H1 (cell line): ENCODE measurements around the gene DPF3.

Source experiments
- CTCF ChIP-seq, 3 experiments: IDR thresholded peaks; 1 replicate in 2 of 3; 2 replicates in 1 of 3; pipeline versions ENCODE4 v1.5.1 to v1.6.1; 2011; ENCODE audit warnings: low read length in 3 of 3, mild to moderate bottlenecking in 3 of 3, inconsistent platforms in 2 of 3, low read depth in 1 of 3, moderate library complexity in 1 of 3; ENCODE audit not compliant: insufficient read depth in 1 of 3; ENCODE audit errors: control extremely low read depth in 1 of 3
- EP300 ChIP-seq, 2 experiments: IDR thresholded peaks; 1 replicate in 1 of 2; 2 replicates in 1 of 2; pipeline ENCODE4 v1.6.1; 2011 to 2012; ENCODE audit warnings: low read depth in 2 of 2, low read length in 2 of 2, mild to moderate bottlenecking in 2 of 2, borderline replicate concordance in 1 of 2, inconsistent platforms in 1 of 2, moderate library complexity in 1 of 2
- EZH2 ChIP-seq: fragments of 200-600 bp; sonication (generic); IDR thresholded peaks from 2 replicates; pipeline ENCODE4 v1.7.1; 2012; ENCODE audit warnings: low read depth, mild to moderate bottlenecking, moderate library complexity, low read length, inconsistent platforms; ENCODE audit not compliant: severe bottlenecking
- FOSL1 ChIP-seq: IDR thresholded peaks from 2 replicates; pipeline ENCODE4 v1.6.1; 2011; ENCODE audit warnings: mild to moderate bottlenecking, low read depth, low read length, moderate library complexity; ENCODE audit not compliant: insufficient read depth
- GABPA ChIP-seq: IDR thresholded peaks from 2 replicates; pipeline ENCODE4 v1.6.1; 2011; ENCODE audit warnings: mild to moderate bottlenecking, low read length, moderate library complexity, borderline replicate concordance; ENCODE audit not compliant: insufficient read depth
- GTF2F1 ChIP-seq: IDR thresholded peaks from 2 replicates; pipeline ENCODE4 v1.6.1; 2012; ENCODE audit warnings: low read depth, low read length, improper control_type of control experiment, borderline replicate concordance
- POLR2A ChIP-seq, 2 experiments: IDR thresholded peaks; 1 replicate in 1 of 2; 2 replicates in 1 of 2; pipeline ENCODE4 v1.6.1; 2011; ENCODE audit warnings: low read depth in 2 of 2, low read length in 2 of 2, mild to moderate bottlenecking in 2 of 2; ENCODE audit errors: control extremely low read depth in 1 of 2
- RAD21 ChIP-seq, 2 experiments: IDR thresholded peaks in 1 of 2; conservative IDR thresholded peaks in 1 of 2; 2 replicates each; pipeline ENCODE4 v1.6.1; 2011; ENCODE audit warnings: low read depth in 2 of 2, low read length in 2 of 2, improper control_type of control experiment in 1 of 2, inconsistent platforms in 1 of 2, mild to moderate bottlenecking in 1 of 2, moderate library complexity in 1 of 2
- YY1 ChIP-seq: IDR thresholded peaks from 2 replicates; pipeline ENCODE4 v1.6.1; 2011; ENCODE audit warnings: low read depth, mild to moderate bottlenecking, low read length

GRCh38 chr14:72606879-72607278 is 287.0 kb downstream of the DPF3 start:
- TF ChIP-seq GTF2F1 (no peak), POLR2A (IDR thresholded peaks at IDR 0.05; ENCODE audit: control extremely low read depth in 1 of 2, low read depth in 2 of 2, low read length in 2 of 2) (no peak), EP300 (IDR thresholded peaks at IDR 0.05; ENCODE audit: borderline replicate concordance in 1 of 2, low read depth in 2 of 2, low read length in 2 of 2) (no peak), EZH2 (no peak), GABPA (no peak), CTCF (IDR thresholded peaks at IDR 0.05; ENCODE audit: control extremely low read depth in 1 of 3, insufficient read depth in 1 of 3, low read depth in 1 of 3, low read length in 3 of 3) (no peak), RAD21 (IDR thresholded peaks at IDR 0.05 in 1 of 2, conservative IDR thresholded peaks at IDR 0.05 in 1 of 2; ENCODE audit: low read depth in 2 of 2, low read length in 2 of 2) (no peak), FOSL1 (no peak), YY1 (no peak)
